PFSK-1 (cell line): ENCODE measurements around the gene SSTR1.

Experiments
- FOXP2 ChIP-seq: optimal IDR thresholded peaks from 2 replicates; pipeline ENCODE3; 2011; ENCODE audit warnings: borderline replicate concordance, control low read depth, inconsistent platforms; ENCODE audit not compliant: insufficient read depth; ENCODE audit errors: extremely low read length, extremely low read depth
- POLR2AphosphoS5 ChIP-seq: IDR thresholded peaks from 2 replicates; pipeline ENCODE4 v1.6.1; 2012; ENCODE audit warnings: low read depth, mild to moderate bottlenecking, control low read depth, low read length, moderate library complexity
- SIN3A ChIP-seq: IDR thresholded peaks from 2 replicates; pipeline ENCODE4 v1.6.1; 2012; ENCODE audit warnings: mild to moderate bottlenecking, low read length, moderate library complexity, borderline replicate concordance; ENCODE audit not compliant: insufficient read depth
- TAF1 ChIP-seq: IDR thresholded peaks from 2 replicates; pipeline ENCODE4 v1.6.1; 2012; ENCODE audit warnings: low read length, control low read depth, borderline replicate concordance; ENCODE audit not compliant: insufficient read depth
- TF ChIP-seq, protein P1 (sequence below), 2 experiments: IDR thresholded peaks; 2 replicates each; pipeline versions ENCODE4 v1.6.1 to v1.8.0; 2011 to 2012; ENCODE audit warnings: low read depth in 2 of 2, low read length in 2 of 2, control low read depth in 1 of 2, inconsistent platforms in 1 of 2, mild to moderate bottlenecking in 1 of 2, moderate library complexity in 1 of 2; ENCODE audit not compliant: insufficient read depth in 1 of 2

The SSTR1 gene

DNA sequence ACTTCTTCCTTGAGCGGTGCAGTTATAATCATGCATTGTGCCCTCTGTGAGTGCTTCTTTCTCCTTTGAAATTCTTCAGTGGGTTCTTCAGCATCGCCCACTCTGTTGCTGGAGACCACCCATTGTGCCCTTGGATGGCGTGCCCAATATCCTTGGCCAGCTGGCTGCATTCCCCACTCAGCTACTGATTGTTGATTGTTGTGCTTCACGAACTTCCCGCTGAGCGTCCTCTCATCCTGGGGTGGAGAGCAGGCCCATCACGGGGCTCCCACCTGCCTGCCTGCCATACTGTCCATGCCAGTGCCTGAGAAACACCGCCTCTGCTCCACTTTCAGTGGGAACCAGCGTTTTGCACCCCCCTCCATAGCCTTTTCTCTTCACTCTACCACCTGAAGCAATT, 8.6 kb upstream of the SSTR1 start:
- no peak for TF ChIP-seq SIN3A
- TF ChIP-seq FOXP2: no peak
- TF ChIP-seq, protein P1, sequence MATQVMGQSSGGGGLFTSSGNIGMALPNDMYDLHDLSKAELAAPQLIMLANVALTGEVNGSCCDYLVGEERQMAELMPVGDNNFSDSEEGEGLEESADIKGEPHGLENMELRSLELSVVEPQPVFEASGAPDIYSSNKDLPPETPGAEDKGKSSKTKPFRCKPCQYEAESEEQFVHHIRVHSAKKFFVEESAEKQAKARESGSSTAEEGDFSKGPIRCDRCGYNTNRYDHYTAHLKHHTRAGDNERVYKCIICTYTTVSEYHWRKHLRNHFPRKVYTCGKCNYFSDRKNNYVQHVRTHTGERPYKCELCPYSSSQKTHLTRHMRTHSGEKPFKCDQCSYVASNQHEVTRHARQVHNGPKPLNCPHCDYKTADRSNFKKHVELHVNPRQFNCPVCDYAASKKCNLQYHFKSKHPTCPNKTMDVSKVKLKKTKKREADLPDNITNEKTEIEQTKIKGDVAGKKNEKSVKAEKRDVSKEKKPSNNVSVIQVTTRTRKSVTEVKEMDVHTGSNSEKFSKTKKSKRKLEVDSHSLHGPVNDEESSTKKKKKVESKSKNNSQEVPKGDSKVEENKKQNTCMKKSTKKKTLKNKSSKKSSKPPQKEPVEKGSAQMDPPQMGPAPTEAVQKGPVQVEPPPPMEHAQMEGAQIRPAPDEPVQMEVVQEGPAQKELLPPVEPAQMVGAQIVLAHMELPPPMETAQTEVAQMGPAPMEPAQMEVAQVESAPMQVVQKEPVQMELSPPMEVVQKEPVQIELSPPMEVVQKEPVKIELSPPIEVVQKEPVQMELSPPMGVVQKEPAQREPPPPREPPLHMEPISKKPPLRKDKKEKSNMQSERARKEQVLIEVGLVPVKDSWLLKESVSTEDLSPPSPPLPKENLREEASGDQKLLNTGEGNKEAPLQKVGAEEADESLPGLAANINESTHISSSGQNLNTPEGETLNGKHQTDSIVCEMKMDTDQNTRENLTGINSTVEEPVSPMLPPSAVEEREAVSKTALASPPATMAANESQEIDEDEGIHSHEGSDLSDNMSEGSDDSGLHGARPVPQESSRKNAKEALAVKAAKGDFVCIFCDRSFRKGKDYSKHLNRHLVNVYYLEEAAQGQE (IDR thresholded peaks at IDR 0.05; ENCODE audit: insufficient read depth in 1 of 2, low read depth in 2 of 2, low read length in 2 of 2): no peak
- TF ChIP-seq TAF1: no peak
- no peak for TF ChIP-seq POLR2AphosphoS5

DNA sequence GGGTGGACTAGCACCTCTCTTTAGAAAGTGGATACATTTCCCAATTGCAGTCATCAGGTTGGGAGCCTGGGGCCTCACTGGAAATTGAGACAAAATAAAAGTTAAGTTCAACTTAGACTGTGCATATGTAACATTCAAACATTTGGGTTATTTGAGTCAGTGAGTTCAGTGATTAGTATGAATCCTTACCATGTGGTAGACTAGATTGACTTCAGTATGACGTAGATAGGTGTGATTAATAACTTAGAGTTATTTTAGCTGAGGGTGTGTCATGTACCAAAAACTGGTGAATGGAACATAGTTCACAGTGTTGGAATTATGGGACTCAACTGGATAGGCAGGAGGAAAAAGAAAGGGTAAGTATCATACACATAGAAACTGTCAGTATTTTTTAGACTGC, 8.0 kb upstream of the SSTR1 start:
- TF ChIP-seq TAF1: no peak
- no peak for TF ChIP-seq FOXP2
- no peak for TF ChIP-seq SIN3A
- TF ChIP-seq, protein P1 (IDR thresholded peaks at IDR 0.05; ENCODE audit: insufficient read depth in 1 of 2, low read depth in 2 of 2, low read length in 2 of 2): no peak
- TF ChIP-seq POLR2AphosphoS5: no peak

DNA sequence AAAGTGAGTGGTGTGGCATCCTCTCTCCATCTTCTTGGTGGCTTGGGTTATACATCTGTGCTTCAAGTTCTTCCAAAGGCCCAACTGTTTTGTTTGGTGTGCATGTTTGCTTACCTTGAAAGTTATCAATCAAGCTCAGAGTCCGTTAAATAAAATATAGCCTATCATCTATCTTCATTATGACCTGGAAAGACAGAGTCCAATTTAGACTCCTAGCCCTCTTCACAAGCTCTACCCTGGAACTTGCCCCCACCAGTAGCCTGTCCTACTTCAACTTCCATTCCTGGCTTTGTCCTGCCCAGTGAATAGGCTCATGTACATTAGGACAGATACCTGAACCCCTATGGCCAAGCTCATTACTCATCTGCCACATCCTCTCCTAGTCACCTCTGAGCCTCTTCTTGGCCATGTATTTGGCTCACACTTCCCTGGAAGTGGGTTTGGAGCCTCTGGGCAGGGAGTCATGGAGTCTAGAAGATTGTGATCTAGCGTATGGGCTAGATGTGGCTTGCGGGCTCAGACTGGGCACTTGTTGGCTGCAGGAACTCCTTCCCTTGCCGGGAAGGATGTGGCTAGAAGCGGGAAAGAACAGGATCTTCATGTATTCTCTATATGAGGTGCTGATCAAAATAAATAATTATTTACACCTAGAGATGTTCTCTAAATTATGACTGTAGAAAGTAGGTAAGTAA, 6.4 kb upstream of the SSTR1 start:
- TF ChIP-seq, protein P1 (IDR thresholded peaks at IDR 0.05; ENCODE audit: insufficient read depth in 1 of 2, low read depth in 2 of 2, low read length in 2 of 2): no peak
- TF ChIP-seq POLR2AphosphoS5 (no peak), TAF1 (no peak), SIN3A (no peak), FOXP2 (no peak)

DNA sequence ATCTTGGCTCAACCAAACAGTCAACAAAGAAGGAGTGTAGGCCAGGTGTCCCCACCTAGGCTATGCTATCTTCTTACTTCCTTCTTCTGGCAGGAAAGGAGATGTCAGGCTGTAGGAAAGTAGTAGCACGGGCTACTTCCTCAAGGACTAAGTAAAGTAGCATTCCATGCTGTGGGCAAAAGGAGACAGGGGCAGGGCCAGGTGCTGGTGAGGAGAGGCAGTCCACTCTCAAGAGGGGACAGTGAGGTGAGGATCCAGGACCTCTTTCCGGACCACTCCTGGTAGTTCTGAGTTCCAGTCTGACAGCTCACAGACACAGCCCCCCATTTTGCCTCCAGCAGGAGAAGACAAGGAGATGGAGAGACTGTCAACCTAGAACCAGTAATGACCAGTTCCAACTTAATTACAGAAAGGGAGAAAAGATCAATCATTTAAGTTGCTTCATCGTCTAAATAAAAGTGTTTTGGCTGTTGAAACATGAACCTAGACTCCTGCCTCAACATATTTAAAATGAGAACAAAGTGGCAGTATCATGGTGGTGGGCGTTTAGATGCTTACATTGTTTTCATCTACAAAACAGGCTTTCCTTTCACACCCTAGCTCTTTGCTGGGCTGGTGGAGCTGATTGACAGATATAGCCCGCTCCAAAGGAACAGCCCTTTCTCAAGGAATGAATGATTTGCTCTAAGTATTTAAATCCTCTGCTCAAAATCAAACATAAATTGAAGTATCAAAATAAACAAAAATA, 5.1 kb upstream of the SSTR1 start:
- TF ChIP-seq TAF1: no peak
- TF ChIP-seq SIN3A: no peak
- no peak for TF ChIP-seq POLR2AphosphoS5
- TF ChIP-seq, protein P1 (IDR thresholded peaks at IDR 0.05; ENCODE audit: insufficient read depth in 1 of 2, low read depth in 2 of 2, low read length in 2 of 2): no peak
- no peak for TF ChIP-seq FOXP2
